DOHH2 (cell line): Measurements from ENCODE around the gene STAT2.
A peak's percentile ranks its signal among the peaks of the same experiment; 100 is the strongest.

ENCODE experiments used
- H3F3A ChIP-seq: fragments of 200-600 bp; sonication (generic), shearing (Covaris generic); 2 replicates; pipeline ENCODE4 v1.6.0; 2016; ENCODE audit warnings: antibody characterized with exemption, mild to moderate bottlenecking; ENCODE audit not compliant: control insufficient read depth, insufficient read depth
- H3K27ac ChIP-seq: fragments of 200-600 bp; sonication (generic); 2 replicates; pipeline ENCODE4 v1.5.1; 2014; ENCODE audit warnings: low read depth, mild to moderate bottlenecking, low read length, moderate library complexity
- H3K27me3 ChIP-seq: fragments of 200-600 bp; sonication (generic); 2 replicates; pipeline ENCODE4 v1.6.1; 2014; ENCODE audit warnings: mild to moderate bottlenecking, low read length, mixed read lengths; ENCODE audit not compliant: control insufficient read depth
- H3K36me3 ChIP-seq: fragments of 200-600 bp; sonication (generic); 2 replicates; pipeline ENCODE4 v1.6.1; 2014; ENCODE audit warnings: mild to moderate bottlenecking, low read length, moderate library complexity, mixed read lengths; ENCODE audit not compliant: control insufficient read depth
- H3K4me1 ChIP-seq: fragments of 200-600 bp; sonication (generic); 2 replicates; pipeline ENCODE4 v1.6.1; 2014; ENCODE audit warnings: mild to moderate bottlenecking, low read length, mixed read lengths; ENCODE audit not compliant: control insufficient read depth
- H3K4me2 ChIP-seq: fragments of 200-600 bp; sonication (generic); 2 replicates; pipeline ENCODE4 v1.6.0; 2014; ENCODE audit warnings: mild to moderate bottlenecking, low read length, moderate library complexity
- H3K4me3 ChIP-seq: fragments of 200-600 bp; sonication (generic); 2 replicates; pipeline ENCODE4 v1.5.1; 2014; ENCODE audit warnings: mild to moderate bottlenecking, low read length, mixed read lengths
- H3K79me2 ChIP-seq: fragments of 200-600 bp; sonication (generic); 2 replicates; pipeline ENCODE4 v1.6.1; 2014; ENCODE audit warnings: mild to moderate bottlenecking, low read length, mixed read lengths; ENCODE audit not compliant: control insufficient read depth
- H3K9me2 ChIP-seq: fragments of 200-600 bp; sonication (generic); replicated peaks from 2 replicates; pipeline ENCODE4 v1.6.1; 2014; ENCODE audit warnings: mild to moderate bottlenecking, low read length, mixed read lengths; ENCODE audit not compliant: control insufficient read depth
- H3K9me3 ChIP-seq: fragments of 200-600 bp; sonication (generic); 2 replicates; pipeline ENCODE4 v1.6.1; 2014; ENCODE audit warnings: antibody characterized with exemption, low read length, mixed read lengths; ENCODE audit not compliant: control insufficient read depth, insufficient read depth
- H4K20me1 ChIP-seq: fragments of 200-600 bp; sonication (generic); 2 replicates; pipeline ENCODE4 v1.6.0; 2014; ENCODE audit warnings: low read depth, mild to moderate bottlenecking, antibody characterized with exemption, low read length, moderate library complexity; ENCODE audit not compliant: control insufficient read depth, insufficient read depth
- EZH2phosphoT487 ChIP-seq: fragments of 200-600 bp; sonication (generic); IDR thresholded peaks from 2 replicates; pipeline ENCODE4 v1.6.1; 2017; ENCODE audit warnings: borderline replicate concordance, mild to moderate bottlenecking, antibody characterized with exemption, low read length, moderate library complexity, mixed read lengths
- TF ChIP-seq, protein P1 (sequence below): fragments of 200-600 bp; sonication (generic); IDR thresholded peaks from one replicate; pipeline ENCODE4 v1.5.1; 2014; ENCODE audit warnings: antibody characterized with exemption, mild to moderate bottlenecking, low read depth, low read length; ENCODE audit not compliant: poor library complexity, severe bottlenecking

The STAT2 gene

DNA sequence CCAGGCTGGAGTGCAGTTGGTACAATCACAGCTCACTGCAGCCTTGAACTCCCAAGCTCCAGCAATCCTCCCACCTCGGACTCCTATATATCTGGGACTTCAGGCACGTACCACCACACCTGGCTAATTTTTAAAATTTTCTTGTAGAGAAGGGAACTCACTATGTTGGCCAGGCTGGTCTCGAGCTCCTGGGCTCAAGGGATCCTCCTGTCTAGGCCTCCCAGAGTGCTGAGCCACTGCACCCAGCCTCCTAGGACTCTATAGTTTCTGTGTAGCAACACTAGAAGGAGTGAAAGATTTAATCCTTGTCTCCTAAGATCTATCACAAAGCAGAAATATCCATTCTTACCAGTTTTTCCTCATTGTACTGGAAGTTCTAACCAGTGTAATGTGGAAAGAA is 7.0 kb upstream of the STAT2 start:
- Histone ChIP-seq H3K9me2 (no peaks in the 10 kb centered on the region), H3K36me3 (no peaks in the 10 kb centered on the region), H3K9me3 (no peaks in the 10 kb centered on the region), H3K27ac (no peak overlapping the region), H4K20me1 (no peaks in the 10 kb centered on the region), H3K79me2 (no peaks in the 10 kb centered on the region), H3K4me3 (no peak overlapping the region), H3K27me3 (no peaks in the 10 kb centered on the region), H3F3A (peaks cover 10% of the 10 kb centered on the region; the same call in 1 of the 2 replicates), H3K4me1 (peaks cover 19% of the 10 kb centered on the region), H3K4me2 (no peak overlapping the region)
- no peak for TF ChIP-seq EZH2phosphoT487
- TF ChIP-seq, protein P1, sequence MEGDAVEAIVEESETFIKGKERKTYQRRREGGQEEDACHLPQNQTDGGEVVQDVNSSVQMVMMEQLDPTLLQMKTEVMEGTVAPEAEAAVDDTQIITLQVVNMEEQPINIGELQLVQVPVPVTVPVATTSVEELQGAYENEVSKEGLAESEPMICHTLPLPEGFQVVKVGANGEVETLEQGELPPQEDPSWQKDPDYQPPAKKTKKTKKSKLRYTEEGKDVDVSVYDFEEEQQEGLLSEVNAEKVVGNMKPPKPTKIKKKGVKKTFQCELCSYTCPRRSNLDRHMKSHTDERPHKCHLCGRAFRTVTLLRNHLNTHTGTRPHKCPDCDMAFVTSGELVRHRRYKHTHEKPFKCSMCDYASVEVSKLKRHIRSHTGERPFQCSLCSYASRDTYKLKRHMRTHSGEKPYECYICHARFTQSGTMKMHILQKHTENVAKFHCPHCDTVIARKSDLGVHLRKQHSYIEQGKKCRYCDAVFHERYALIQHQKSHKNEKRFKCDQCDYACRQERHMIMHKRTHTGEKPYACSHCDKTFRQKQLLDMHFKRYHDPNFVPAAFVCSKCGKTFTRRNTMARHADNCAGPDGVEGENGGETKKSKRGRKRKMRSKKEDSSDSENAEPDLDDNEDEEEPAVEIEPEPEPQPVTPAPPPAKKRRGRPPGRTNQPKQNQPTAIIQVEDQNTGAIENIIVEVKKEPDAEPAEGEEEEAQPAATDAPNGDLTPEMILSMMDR, result no peak

DNA sequence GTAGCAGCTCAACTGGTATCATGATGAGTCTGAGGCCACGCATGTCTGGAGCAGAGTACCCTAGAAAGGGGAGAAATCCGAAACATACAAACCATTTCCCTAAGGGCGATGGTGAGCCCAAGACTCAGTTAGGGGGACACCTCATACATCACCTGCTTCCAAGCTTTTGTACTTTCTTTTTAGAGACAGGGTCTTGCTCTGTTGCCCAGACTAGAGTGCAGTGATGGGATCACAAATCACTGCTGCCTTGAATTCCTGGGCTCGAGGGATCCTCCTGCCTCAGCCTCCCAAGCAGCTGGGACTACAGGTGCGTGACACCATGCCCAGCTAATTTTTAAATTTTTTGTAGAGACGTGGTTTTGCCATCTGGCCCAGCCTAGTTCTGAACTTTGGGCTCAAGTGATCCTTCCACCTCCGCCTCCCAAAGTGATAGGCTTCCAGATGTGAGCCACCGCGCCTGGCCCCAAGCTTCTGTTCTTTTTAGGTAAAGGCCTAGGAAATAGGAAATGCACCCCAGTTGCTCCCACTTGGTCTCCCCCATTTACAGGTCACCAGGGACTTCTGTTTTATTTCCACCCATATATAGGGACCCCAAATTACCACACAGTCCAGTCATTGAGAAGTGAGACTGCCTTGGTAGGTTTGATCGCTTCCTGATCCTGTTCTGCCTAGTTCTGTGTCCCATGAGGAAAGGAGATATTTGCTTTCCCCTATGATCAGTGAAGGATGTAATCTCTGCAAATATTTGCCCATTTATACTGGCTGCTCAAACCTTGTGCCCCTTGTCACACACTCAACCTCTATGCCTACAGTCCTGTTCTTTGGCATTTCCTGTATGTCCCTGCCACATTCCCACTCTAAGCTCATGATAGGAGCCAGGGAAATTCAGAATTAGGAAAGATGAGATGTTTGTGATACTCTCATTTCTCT is 2.5 kb upstream of the STAT2 start, which contains the start of gene APOF:
TSS of gene APOF (minus strand) at position 728 of the 930 bp plus-strand sequence. CDS start at position 616, 112 bp downstream.
- peaks cover 48% of the 10 kb centered on the region for H3K4me1 ChIP-seq
- TF ChIP-seq, protein P1, result no peak
- no peak for TF ChIP-seq EZH2phosphoT487
- H3K79me2 ChIP-seq, result peaks cover 22% of the 10 kb centered on the region
- H3K27ac ChIP-seq, result no peak within 1 kb of the TSS
- H3K9me3 ChIP-seq, result no peaks in the 10 kb centered on the region
- H3K27me3 ChIP-seq, result no peaks in the 10 kb centered on the region
- H3F3A ChIP-seq, result no peaks in the 10 kb centered on the region
- H3K4me3 ChIP-seq, result no peak within 1 kb of the TSS
- H3K36me3 ChIP-seq, result peaks cover 8% of the 10 kb centered on the region
- H3K9me2 ChIP-seq, result no peaks in the 10 kb centered on the region
- H3K4me2 ChIP-seq, result peak within 1 kb of the TSS; percentile 71; the same call in 1 of the 2 replicates
- no peaks in the 10 kb centered on the region for H4K20me1 ChIP-seq

GRCh38 chr12:56361487-56362129 is 1.7 kb upstream of the STAT2 start:
- no peaks in the 10 kb centered on the region for H3K9me3 ChIP-seq
- TF ChIP-seq, protein P1, result no peak
- no peak for TF ChIP-seq EZH2phosphoT487
- H3K27me3 ChIP-seq, result no peaks in the 10 kb centered on the region
- peaks cover 8% of the 10 kb centered on the region for H3K36me3 ChIP-seq
- no peaks in the 10 kb centered on the region for H4K20me1 ChIP-seq
- H3K27ac ChIP-seq, result no peak overlapping the region
- no peaks in the 10 kb centered on the region for H3F3A ChIP-seq
- peak overlapping the region; percentile 71 for H3K4me2 ChIP-seq
- H3K4me1 ChIP-seq, result peaks cover 42% of the 10 kb centered on the region
- peaks cover 22% of the 10 kb centered on the region for H3K79me2 ChIP-seq
- no peaks in the 10 kb centered on the region for H3K9me2 ChIP-seq
- no peak overlapping the region for H3K4me3 ChIP-seq
